K562 (cell line): ENCODE data around the gene ANKH. TPM values are rescaled to one million over a fixed set of nuclear protein-coding genes. Genes with fewer than 3 reads are reported as not detected.
A peak's percentile ranks its signal among the peaks of the same experiment; 100 is the strongest.

Experiments
- ATAC-seq: fragments of 200-7000 bp; cut with Tn5 transposase; 3 replicates; pipeline ENCODE4 v1.9.1; 2020; ENCODE audit warnings: moderate library complexity
- BruUV-seq: library from RNA; stranded (reverse); fragments of 400-500 nt; replicated peaks from 2 replicates; lab custom pipeline; 2021; lab: Mats Ljungman, UMichigan
- CTCF ChIA-PET: fragments of 300-600 bp; formaldehyde crosslinking; extraction: SDS; loops from one replicate; lab custom pipeline; 2021; ENCODE audit warnings: low intra/inter-chr PET ratio; lab: Yijun Ruan, JAX
- POLR2A ChIA-PET: fragments of 300-600, 350-650 bp; sonication (Branson Sonifier 250); formaldehyde crosslinking; extraction: SDS; loops from one replicate; lab custom pipeline; 2021; ENCODE audit warnings: antibody characterized with exemption, inconsistent platforms; lab: Yijun Ruan, JAX
- DNase-seq, 4 experiments: peaks; one replicate each; pipeline versions ENCODE4 v3.0.0 to v3.0.0-alpha.2; 2011 to 2018; ENCODE audit warnings: low spot score in 3 of 4, mixed read lengths in 3 of 4; ENCODE audit errors: extremely low read depth in 1 of 4
- FAIRE-seq: peaks from 2 replicates; lab custom pipeline; 2011; peaks lifted over from hg19 to GRCh38; lab: Jason Lieb, UNC
- H2AFZ ChIP-seq: 2 replicates; pipeline ENCODE4 v1.6.0; 2011; ENCODE audit warnings: low read depth, low read length, control low read depth, inconsistent platforms
- H3K27ac ChIP-seq: fragments of 200-600 bp; 3 replicates; pipeline ENCODE4 v1.8.0; 2011; ENCODE audit warnings: low read depth, mild to moderate bottlenecking, control low read depth, inconsistent platforms, low read length, moderate library complexity, mixed read lengths; ENCODE audit errors: extremely low read depth
- H3K27me3 ChIP-seq, 2 experiments: fragments of 300-600 bp in 1 of 2; 2 replicates in 1 of 2; 3 replicates in 1 of 2; pipeline versions ENCODE4 v1.6.0 to v1.8.0; 2011; ENCODE audit warnings: inconsistent platforms in 2 of 2, low read length in 2 of 2, mild to moderate bottlenecking in 1 of 2, mixed read lengths in 1 of 2, moderate library complexity in 1 of 2; ENCODE audit not compliant: control insufficient read depth in 2 of 2, insufficient read depth in 2 of 2
- H3K36me3 ChIP-seq: fragments of 300-600 bp; 3 replicates; pipeline ENCODE4 v1.8.0; 2011; ENCODE audit warnings: mild to moderate bottlenecking, low read length, inconsistent platforms; ENCODE audit not compliant: control insufficient read depth, insufficient read depth
- H3K4me1 ChIP-seq, 2 experiments: fragments of 200-600 bp in 1 of 2; replicated peaks in 1 of 2; 2 replicates in 1 of 2; 3 replicates in 1 of 2; pipeline versions ENCODE4 v1.5.1 to v1.8.0; 2011; ENCODE audit warnings: inconsistent platforms in 2 of 2, low read length in 2 of 2, mild to moderate bottlenecking in 1 of 2, mixed read lengths in 1 of 2, moderate library complexity in 1 of 2; ENCODE audit not compliant: control insufficient read depth in 2 of 2, insufficient read depth in 2 of 2
- H3K4me2 ChIP-seq: 2 replicates; pipeline ENCODE4 v1.6.1; 2011; ENCODE audit warnings: low read length, control low read depth, inconsistent platforms, mixed read lengths; ENCODE audit not compliant: insufficient read depth
- H3K4me3 ChIP-seq: fragments of 200-600 bp; sonication (generic), shearing (Covaris generic); 2 replicates; pipeline ENCODE4 v1.5.1; 2016; ENCODE audit warnings: control low read depth, inconsistent platforms
- H3K79me2 ChIP-seq: fragments of 200-600 bp; 3 replicates; pipeline ENCODE4 v1.8.0; 2011; ENCODE audit warnings: low read length, inconsistent platforms; ENCODE audit not compliant: control insufficient read depth, insufficient read depth
- H3K9ac ChIP-seq, 2 experiments: 2 replicates each; pipeline versions ENCODE4 v1.6.0 to v1.6.1; 2011; ENCODE audit warnings: low read depth in 2 of 2, low read length in 2 of 2, control low read depth in 1 of 2, inconsistent platforms in 1 of 2, mild to moderate bottlenecking in 1 of 2, mixed read lengths in 1 of 2; ENCODE audit not compliant: insufficient read depth in 1 of 2
- H3K9me1 ChIP-seq: one replicate; pipeline ENCODE4 v1.6.0; 2011; ENCODE audit warnings: inconsistent platforms, mild to moderate bottlenecking, low read length, moderate library complexity; ENCODE audit not compliant: control insufficient read depth, insufficient read depth
- H3K9me3 ChIP-seq: replicated peaks from 2 replicates; pipeline ENCODE4 v1.5.1; 2011; ENCODE audit warnings: low read depth, low read length, inconsistent platforms; ENCODE audit not compliant: control insufficient read depth, insufficient read depth
- H4K20me1 ChIP-seq: replicated peaks from 2 replicates; pipeline ENCODE4 v1.6.1; 2011; ENCODE audit warnings: low read length, inconsistent platforms, mixed read lengths; ENCODE audit not compliant: control insufficient read depth, insufficient read depth
- RAD21 ChIP-seq, 2 experiments: fragments of 250-450 bp in 1 of 2; fragments of 450-650 bp in 1 of 2; sonication (Bioruptor Pico) in 1 of 2; formaldehyde crosslinking in 1 of 2; IDR thresholded peaks in 1 of 2; conservative IDR thresholded peaks in 1 of 2; 2 replicates each; pipeline versions ENCODE4 v1.4.0 to v1.8.0; 2020 to 2022; ENCODE audit warnings: mild to moderate bottlenecking in 2 of 2, moderate library complexity in 1 of 2
- ZNF143 ChIP-seq: sonication (generic); formaldehyde crosslinking; IDR thresholded peaks from 2 replicates; pipeline ENCODE4 v1.9.0; 2022; ENCODE audit warnings: mild to moderate bottlenecking, missing genetic modification reagents
- WGBS: fragments of 100-300 bp; shearing (Covaris generic); methylation state at CpG from one replicate; pipeline ENCODE4 v1.1.6; 2016; ENCODE audit warnings: low coverage, mixed read lengths; ENCODE audit not compliant: insufficient coverage; ENCODE audit errors: missing lambda C conversion rate; 5-methylcytosine and 5-hydroxymethylcytosine counted together
- in situ Hi-C: fragments of 300-500 bp; cut with MboI; formaldehyde crosslinking; loops from 4 replicates; pipeline ENCODE4 v1.15.0; 2018; ENCODE audit warnings: inconsistent platforms, mixed read lengths
- intact Hi-C: fragments of 100-400 bp; cut with micrococcal nuclease; formaldehyde crosslinking; loops from 2 replicates; pipeline ENCODE4 v1.14.2; 2022
- polyA plus RNA-seq, 8 experiments: library from polyadenylated mRNA; depleted of rRNA in 4 of 8; stranded (reverse) in 5 of 8; unstranded in 3 of 8; fragments of >200 nt; fragmentation: Nextera tagmentation in 2 of 8; fragmentation: Illumina TruSeq in 1 of 8; extraction: Ambion mirVana in 2 of 8; extraction: Trizol in 1 of 8; gene quantifications; 2 replicates each; pipeline versions ENCODE4 v1.2.1 to v1.2.3, GENCODE V29; 2011 to 2014; ENCODE audit warnings: inconsistent platforms in 1 of 8, missing spikeins in 1 of 8
- total RNA-seq, 7 experiments: library from RNA; depleted of rRNA in 6 of 7; stranded (reverse); fragments of >200 nt in 6 of 7; fragmentation: Illumina TruSeq in 2 of 7; extraction: Trizol in 2 of 7; gene quantifications; 2 replicates each; pipeline versions ENCODE4 v1.2.1 to v1.2.3, GENCODE V29; 2011 to 2021; ENCODE audit warnings: low replicate concordance in 1 of 7

ANKH gene
- total and polyA plus RNA-seq, 9 of the 15 experiments (the other 6 are each of a cell fraction or from before 2014, with no cell fraction given) = 0.79 to 12.2 (median 4.5) TPM

GRCh38 chr5:14700478-14701436 is 170.8 kb downstream of the ANKH start:
- peaks cover 3% of the 10 kb centered on the region for H3K9me1 ChIP-seq
- H3K9me3 ChIP-seq = no peaks in the 10 kb centered on the region
- H3K4me1 ChIP-seq = peaks cover under 1 to 28% of the 10 kb centered on the region in 2 experiments
- 0 out of 4 replicates have a peak, but pooled peaks of 1 of the 2 experiments have one; percentile 13 for TF ChIP-seq RAD21 (CRISPR knock-in tag; conservative IDR thresholded peaks at IDR 0.05 in 1 of 2, IDR thresholded peaks at IDR 0.05 in 1 of 2)
- no peak for TF ChIP-seq ZNF143 (CRISPR knock-in tag)
- no peaks in the 10 kb centered on the region for H3K27me3 ChIP-seq
- intact Hi-C loops = no loop called here
- no peak for FAIRE-seq
- ChIA-PET CTCF (no interaction called here), POLR2A (interaction anchor here (1.0 to 1.2 kb wide), 2 partner anchors 13 to 32 kb away, joined by 3 read pairs; no protein-coding TSS in a partner anchor)
- no peak overlapping the region; the same call in 2 of the 3 replicates for H3K27ac ChIP-seq
- DNase-seq = peak in 1 of 4 experiments; percentile 17
- no peak overlapping the region for H3K4me3 ChIP-seq
- 63% methylated on average over 10 of the region's 13 CpGs for WGBS
- BruUV-seq = no TSS peak
- in situ Hi-C loops = no loop called here
- no peak overlapping the region for H3K4me2 ChIP-seq
- H4K20me1 ChIP-seq = no peaks in the 10 kb centered on the region
- H3K79me2 ChIP-seq = 0 out of 3 replicates have a peak, but pooled peaks cover 6% of the 10 kb centered on the region
- peaks cover 84% of the 10 kb centered on the region for H3K36me3 ChIP-seq
- peak; percentile 61 for ATAC-seq
- no peak overlapping the region for H2AFZ ChIP-seq
- H3K9ac ChIP-seq = no peak overlapping the region
